Osteoblast (primary cell): ENCODE results near the gene DCLK3. TPM values are rescaled to one million over a fixed set of nuclear protein-coding genes. Genes with fewer than 3 reads are reported as not detected.

Source experiments
- DNase-seq: peaks from one replicate; pipeline ENCODE4 v3.0.0; 2011; ENCODE audit warnings: low spot score, mixed read lengths; ENCODE audit not compliant: insufficient read length; ENCODE audit errors: missing footprints
- H2AFZ ChIP-seq: 2 replicates; pipeline ENCODE4 v1.6.0; 2011; ENCODE audit warnings: mild to moderate bottlenecking, low read length
- H3K27ac ChIP-seq: 2 replicates; pipeline ENCODE4 v1.5.1; 2011; ENCODE audit warnings: mild to moderate bottlenecking, low read depth, low read length, moderate library complexity
- H3K27me3 ChIP-seq: 2 replicates; pipeline ENCODE4 v1.6.0; 2012; ENCODE audit warnings: mild to moderate bottlenecking, control low read depth, inconsistent platforms, low read length, moderate library complexity; ENCODE audit not compliant: insufficient read depth
- H3K36me3 ChIP-seq: 2 replicates; pipeline ENCODE4 v1.5.1; 2011; ENCODE audit warnings: mild to moderate bottlenecking, low read length, control low read depth, moderate library complexity; ENCODE audit not compliant: insufficient read depth
- H3K4me1 ChIP-seq: 2 replicates; pipeline ENCODE4 v1.5.1; 2011; ENCODE audit warnings: mild to moderate bottlenecking, low read length, control low read depth, moderate library complexity; ENCODE audit not compliant: insufficient read depth
- H3K4me2 ChIP-seq: 2 replicates; pipeline ENCODE4 v1.6.0; 2011; ENCODE audit warnings: mild to moderate bottlenecking, low read length; ENCODE audit not compliant: insufficient read depth
- H3K4me3 ChIP-seq: fragments of 200-600 bp; sonication (generic); 3 replicates; pipeline ENCODE4 v1.5.1; 2012; ENCODE audit warnings: mild to moderate bottlenecking, low read length, inconsistent platforms; ENCODE audit not compliant: insufficient read depth
- H3K79me2 ChIP-seq: 2 replicates; pipeline ENCODE4 v1.6.0; 2012; ENCODE audit warnings: mild to moderate bottlenecking, low read length, control low read depth, inconsistent platforms; ENCODE audit not compliant: insufficient read depth
- H3K9me3 ChIP-seq: 2 replicates; pipeline ENCODE4 v1.5.1; 2011; ENCODE audit warnings: low read depth, low read length, control low read depth
- H4K20me1 ChIP-seq: 2 replicates; pipeline ENCODE4 v1.6.0; 2012; ENCODE audit warnings: mild to moderate bottlenecking, low read length, control low read depth; ENCODE audit not compliant: insufficient read depth
- CTCF ChIP-seq: IDR thresholded peaks from 2 replicates; pipeline ENCODE4 v1.5.1; 2011; ENCODE audit warnings: mild to moderate bottlenecking, low read depth, low read length, moderate library complexity; ENCODE audit errors: extremely low read depth
- total RNA-seq: library from RNA; depleted of rRNA; stranded (reverse); fragments of >200 nt; gene quantifications from 2 replicates; pipeline ENCODE4 v1.2.3, GENCODE V29; 2012

The DCLK3 gene
- total RNA-seq, result under 0.01 TPM in 2 replicates

- no peaks in the 10 kb centered on the region for H4K20me1 ChIP-seq
- no peaks in the 10 kb centered on the region for H3K9me3 ChIP-seq
- H3K79me2 ChIP-seq, result no peaks in the 10 kb centered on the region
- peak; percentile 82 for DNase-seq
- no peaks in the 10 kb centered on the region for H3K36me3 ChIP-seq
- TF ChIP-seq CTCF, result no peak
- peaks cover 72% of the 10 kb centered on the region for H3K27me3 ChIP-seq
- H3K4me2 ChIP-seq, result peak within 1 kb of the TSS; percentile 58
- no peaks in the 10 kb centered on the region for H3K4me1 ChIP-seq
- no peak within 1 kb of the TSS for H3K27ac ChIP-seq
- no peak within 1 kb of the TSS for H2AFZ ChIP-seq
- H3K4me3 ChIP-seq, result peak within 1 kb of the TSS; percentile 43
These were observed at the start of gene DCLK3 for GRCh38 chr3:36763850-36764703. TSS of gene DCLK3 (minus strand) at chr3:36764553. CDS start at chr3:36764263, 290 bp downstream.

- H2AFZ ChIP-seq, result no peak overlapping the region
These were observed 49.0 kb upstream of the DCLK3 start for GRCh38 chr3:36813305-36813704.

DNA sequence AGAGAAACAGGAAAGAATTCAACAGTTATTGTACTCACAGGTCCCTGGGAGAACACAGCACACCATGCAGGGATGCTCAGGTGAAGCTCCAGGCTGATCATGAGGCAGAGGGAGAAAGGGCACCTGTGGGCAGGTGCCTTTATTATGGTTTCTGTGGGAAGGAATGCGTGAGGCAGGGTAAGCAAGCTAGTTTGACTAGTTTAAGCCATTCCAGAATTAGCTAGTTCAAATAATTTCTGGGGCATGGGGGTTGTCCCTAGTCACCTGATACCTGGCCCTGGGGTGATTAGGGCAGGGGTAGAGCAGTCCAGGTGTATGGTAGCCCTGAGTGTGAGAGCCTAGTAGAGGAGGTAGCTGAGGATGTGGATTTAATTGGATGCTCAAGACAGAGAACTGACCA lies 47.9 kb upstream of the DCLK3 start:
- no peaks in the 10 kb centered on the region for H3K9me3 ChIP-seq
- H3K36me3 ChIP-seq, result no peaks in the 10 kb centered on the region
- H2AFZ ChIP-seq, result no peak overlapping the region
- no peaks in the 10 kb centered on the region for H3K79me2 ChIP-seq
- no peaks in the 10 kb centered on the region for H3K4me1 ChIP-seq
- H3K4me2 ChIP-seq, result no peak overlapping the region
- DNase-seq, result no peak
- no peak overlapping the region for H3K27ac ChIP-seq
- H3K4me3 ChIP-seq, result no peak overlapping the region
- H4K20me1 ChIP-seq, result no peaks in the 10 kb centered on the region
- TF ChIP-seq CTCF, result no peak
- H3K27me3 ChIP-seq, result no peaks in the 10 kb centered on the region

More at GRCh38 chr3:36813305-36813704, 49.0 kb upstream of the DCLK3 start:
- Histone ChIP-seq H3K4me3 (no peak overlapping the region), H3K4me1 (no peaks in the 10 kb centered on the region), H3K27me3 (no peaks in the 10 kb centered on the region), H3K4me2 (no peak overlapping the region), H3K9me3 (no peaks in the 10 kb centered on the region), H3K36me3 (no peaks in the 10 kb centered on the region), H4K20me1 (no peaks in the 10 kb centered on the region), H3K79me2 (no peaks in the 10 kb centered on the region), H3K27ac (no peak overlapping the region)
- TF ChIP-seq CTCF, result no peak
- DNase-seq, result no peak

GRCh38 chr3:36811768-36812167 lies 47.4 kb upstream of the DCLK3 start:
- Histone ChIP-seq H3K27ac (no peak overlapping the region), H3K79me2 (no peaks in the 10 kb centered on the region), H3K36me3 (no peaks in the 10 kb centered on the region), H2AFZ (no peak overlapping the region), H3K4me1 (no peaks in the 10 kb centered on the region), H3K27me3 (peaks cover under 1% of the 10 kb centered on the region), H3K9me3 (no peaks in the 10 kb centered on the region), H3K4me2 (no peak overlapping the region), H3K4me3 (no peak overlapping the region), H4K20me1 (no peaks in the 10 kb centered on the region)
- DNase-seq, result no peak
- TF ChIP-seq CTCF, result no peak
